ENCODE data around the gene SPACA6. TPM values are rescaled to one million over a fixed set of nuclear protein-coding genes. Genes with fewer than 3 reads are reported as not detected.

Gene SPACA6
- total RNA-seq, 4 donors from 2014 or later = 11.8 to 37.8 (median 17.4) TPM

GRCh38 chr19:51687791-51688670 lies 5.1 kb upstream of the SPACA6 start:
- 6% methylated on average over 18 of the region's 22 CpGs for WGBS
- intact Hi-C loops (cut with DNase I) = loop anchor here (2.0 to 10.0 kb wide), 2 partner anchors 15 to 343 kb away; partner anchors contain the start of gene VSIG10L

DNA sequence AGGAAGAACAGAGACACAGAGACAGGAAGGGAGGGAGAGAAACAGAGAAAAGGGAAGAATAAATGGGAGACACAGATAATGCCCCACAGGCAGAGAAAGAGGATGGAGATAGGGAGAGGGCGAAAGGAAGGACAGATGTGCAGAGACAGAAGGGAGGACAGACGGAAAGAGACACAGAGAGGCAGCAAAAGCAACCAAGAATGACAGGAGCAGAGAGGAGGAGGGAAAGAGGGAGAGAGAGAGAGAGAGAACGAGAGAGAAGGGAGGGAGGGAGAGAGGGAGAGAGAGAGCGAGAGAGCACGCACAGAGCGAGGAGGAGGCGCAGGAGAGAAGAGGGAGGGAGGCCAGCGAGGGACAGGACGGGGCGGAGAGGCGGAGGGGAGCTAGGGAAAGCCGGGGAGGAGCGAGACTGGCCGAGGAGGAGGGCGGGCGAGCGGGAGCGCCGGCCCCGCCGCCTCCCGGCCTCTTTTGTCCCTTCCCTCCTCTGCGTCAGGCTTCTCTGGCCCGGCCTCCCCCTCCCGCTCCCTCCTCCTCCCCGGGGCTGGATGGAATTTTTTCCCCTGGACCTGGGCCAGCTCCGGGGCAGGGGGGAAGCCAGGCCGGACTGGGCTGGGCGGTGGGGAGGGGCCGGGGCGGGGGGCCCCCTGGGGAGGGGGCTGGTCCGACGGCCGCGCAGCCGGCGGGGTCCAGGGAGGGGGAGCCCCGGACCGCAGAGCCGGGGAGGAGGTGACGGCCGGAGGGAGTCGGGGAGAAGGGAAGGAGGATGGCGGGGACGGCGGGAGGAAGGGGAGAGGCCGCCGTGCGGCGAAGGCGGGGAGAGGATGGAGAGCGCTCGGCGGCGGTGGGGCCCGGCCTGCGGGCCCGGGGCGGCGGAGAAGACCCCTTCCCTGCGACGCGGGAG lies 4.2 kb upstream of the SPACA6 start:
- 3% methylated on average over 50 of the region's 63 CpGs for WGBS
- intact Hi-C loops (cut with DNase I) = loop anchor here (2.0 to 10.0 kb wide), 2 partner anchors 14 to 344 kb away; partner anchors contain the start of gene VSIG10L
- peaks cover 0 to 17% (median 9%) of the 10 kb centered on the region in 4 donors for H3K36me3 ChIP-seq

More at GRCh38 chr19:51687791-51688670, 5.1 kb upstream of the SPACA6 start:
- TF ChIP-seq POLR2A (IDR thresholded peaks at IDR 0.05; ENCODE audit: low read depth) (no peak), EP300 (IDR thresholded peaks at IDR 0.05) (no peak), POLR2AphosphoS5 (IDR thresholded peaks at IDR 0.05) (peak; percentile 4 to 31)
- TF ChIP-seq, protein P1, sequence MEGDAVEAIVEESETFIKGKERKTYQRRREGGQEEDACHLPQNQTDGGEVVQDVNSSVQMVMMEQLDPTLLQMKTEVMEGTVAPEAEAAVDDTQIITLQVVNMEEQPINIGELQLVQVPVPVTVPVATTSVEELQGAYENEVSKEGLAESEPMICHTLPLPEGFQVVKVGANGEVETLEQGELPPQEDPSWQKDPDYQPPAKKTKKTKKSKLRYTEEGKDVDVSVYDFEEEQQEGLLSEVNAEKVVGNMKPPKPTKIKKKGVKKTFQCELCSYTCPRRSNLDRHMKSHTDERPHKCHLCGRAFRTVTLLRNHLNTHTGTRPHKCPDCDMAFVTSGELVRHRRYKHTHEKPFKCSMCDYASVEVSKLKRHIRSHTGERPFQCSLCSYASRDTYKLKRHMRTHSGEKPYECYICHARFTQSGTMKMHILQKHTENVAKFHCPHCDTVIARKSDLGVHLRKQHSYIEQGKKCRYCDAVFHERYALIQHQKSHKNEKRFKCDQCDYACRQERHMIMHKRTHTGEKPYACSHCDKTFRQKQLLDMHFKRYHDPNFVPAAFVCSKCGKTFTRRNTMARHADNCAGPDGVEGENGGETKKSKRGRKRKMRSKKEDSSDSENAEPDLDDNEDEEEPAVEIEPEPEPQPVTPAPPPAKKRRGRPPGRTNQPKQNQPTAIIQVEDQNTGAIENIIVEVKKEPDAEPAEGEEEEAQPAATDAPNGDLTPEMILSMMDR (IDR thresholded peaks at IDR 0.05) = no peak
- H3K27ac ChIP-seq (replicated peaks in 1 of 4) = peak overlapping the region; percentile 99 to 100 (median 100)
- H3K4me3 ChIP-seq = peak overlapping the region; percentile 86 to 100 (median 98)
- H3K9me3 ChIP-seq = no peaks in the 10 kb centered on the region
- H3K27me3 ChIP-seq = no peaks in the 10 kb centered on the region
- H3K36me3 ChIP-seq = peaks cover 0 to 8% (median 3%) of the 10 kb centered on the region in 4 donors
- no peak for DNase-seq (ENCODE audit: extremely low spot score)
- peaks cover 35 to 40% (median 39%) of the 10 kb centered on the region in 4 donors for H3K4me1 ChIP-seq

DNA sequence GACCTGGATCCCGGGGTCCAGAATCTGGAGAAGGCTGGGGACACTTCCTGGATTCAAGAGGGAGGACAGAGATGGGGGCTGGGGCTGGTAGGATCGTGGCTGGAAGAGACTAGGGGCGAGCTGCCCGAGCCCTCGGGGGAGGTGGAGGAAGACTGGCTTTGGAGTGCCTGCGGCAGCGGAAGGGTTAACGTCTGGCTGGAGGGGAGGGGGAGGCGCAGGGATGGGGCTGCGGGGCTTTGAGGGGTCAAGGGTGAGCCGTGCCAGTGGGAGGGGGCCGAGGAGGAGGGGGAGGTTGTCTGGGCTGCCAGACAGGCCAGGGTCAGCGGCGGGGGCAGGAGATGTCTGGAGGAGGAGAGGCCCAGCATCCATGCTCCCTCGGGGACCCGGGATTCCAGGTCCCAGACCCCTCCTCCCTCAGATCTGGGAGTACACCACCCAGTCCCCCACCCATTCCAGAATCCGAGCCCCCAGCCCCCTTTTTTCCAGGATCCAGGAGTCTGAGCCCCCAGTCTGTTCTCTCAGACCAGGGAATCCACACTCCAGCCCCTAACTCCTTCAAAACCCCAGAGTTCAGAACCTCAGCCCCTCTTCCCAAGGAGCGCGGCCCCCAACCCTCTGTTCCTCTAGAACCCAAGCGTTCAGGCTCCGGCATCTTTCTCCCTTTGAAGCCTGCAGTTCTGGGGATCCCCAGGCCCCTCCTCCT lies 3.2 kb upstream of the SPACA6 start:
- TF ChIP-seq, protein P1 (IDR thresholded peaks at IDR 0.05) = no peak
- TF ChIP-seq EP300 (IDR thresholded peaks at IDR 0.05) (no peak), POLR2A (IDR thresholded peaks at IDR 0.05; ENCODE audit: low read depth) (no peak), POLR2AphosphoS5 (IDR thresholded peaks at IDR 0.05) (no peak)

More for the DNA sequence above, 4.2 kb upstream of the SPACA6 start:
- Histone ChIP-seq H3K4me1 (peaks cover 42 to 49% (median 48%) of the 10 kb centered on the region in 4 donors), H3K4me3 (peak overlapping the region; percentile 86 to 100 (median 98)), H3K27me3 (no peaks in the 10 kb centered on the region), H3K9me3 (no peaks in the 10 kb centered on the region), H3K27ac (replicated peaks in 1 of 4) (peak overlapping the region; percentile 99 to 100 (median 100))
- DNase-seq (ENCODE audit: extremely low spot score) = peak; percentile 97
- TF ChIP-seq EP300 (IDR thresholded peaks at IDR 0.05) (no peak), POLR2AphosphoS5 (IDR thresholded peaks at IDR 0.05) (peak; percentile 82 to 83)
- TF ChIP-seq, protein P1 (IDR thresholded peaks at IDR 0.05) = peak in 1 of 3 experiments; percentile 9

More for the DNA sequence above, 3.2 kb upstream of the SPACA6 start:
- Histone ChIP-seq H3K36me3 (peaks cover 7 to 27% (median 18%) of the 10 kb centered on the region in 4 donors), H3K27me3 (no peaks in the 10 kb centered on the region), H3K4me1 (peaks cover 42 to 59% (median 57%) of the 10 kb centered on the region in 4 donors), H3K27ac (replicated peaks in 1 of 4) (peak overlapping the region; percentile 99 to 100 (median 100)), H3K9me3 (no peaks in the 10 kb centered on the region), H3K4me3 (peak overlapping the region; percentile 86 to 100 (median 98))
- intact Hi-C loops (cut with DNase I) = loop anchor here (2.0 to 10.0 kb wide), 2 partner anchors 13 to 345 kb away; partner anchors contain the start of gene VSIG10L
- peak; percentile 90 for DNase-seq (ENCODE audit: extremely low spot score)
- 2% methylated on average over 21 of the region's 21 CpGs for WGBS

Measured in esophagus muscularis mucosa (tissue), 4 donors.